Pulmonary artery endothelial cell (primary cell): ENCODE data around the gene RGS19. TPM values are rescaled to one million over a fixed set of nuclear protein-coding genes. Genes with fewer than 3 reads are reported as not detected.

ENCODE experiments used
- DNase-seq: peaks from one replicate; pipeline ENCODE4 v3.0.0-alpha.2; 2011; ENCODE audit warnings: low read depth, low spot score
- total RNA-seq: library from RNA; depleted of rRNA; stranded (reverse); fragments of >200 nt; gene quantifications from 2 replicates; pipeline ENCODE4 v1.2.3, GENCODE V29; 2014

Gene RGS19
- total RNA-seq, 1 donor from 2014 or later, result 19.1 TPM

DNA sequence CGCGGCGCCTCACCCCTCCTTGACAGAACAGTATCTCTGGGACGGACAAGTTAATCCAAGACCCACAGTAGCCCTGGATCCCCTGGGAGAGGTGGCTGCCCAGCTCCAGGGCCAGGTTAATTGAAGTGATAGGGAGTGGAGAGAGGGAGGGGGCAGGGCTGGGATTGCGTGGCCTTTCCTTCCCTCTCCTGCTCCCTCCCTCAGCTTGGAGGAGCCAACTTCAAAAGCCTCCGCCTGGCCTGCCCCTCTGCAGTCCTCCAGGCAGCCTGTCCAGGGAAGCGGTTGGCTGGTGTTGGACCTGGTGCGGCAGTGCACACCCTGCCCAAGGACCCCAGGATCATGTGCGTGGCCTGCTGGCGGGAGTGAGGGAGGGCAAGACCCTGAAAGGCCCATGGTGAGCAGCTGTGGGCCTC is 43.4 kb downstream of the RGS19 start, which contains the start of gene C20orf204:
TSS of gene C20orf204 (plus strand) at position 250 of the 413 bp plus-strand sequence. CDS start at position 392, 142 bp downstream.
- DNase-seq, result no peak

GRCh38 chr20:64035066-64035932 is 44.0 kb downstream of the RGS19 start:
- DNase-seq, result no peak

- DNase-seq, result no peak
Measured at GRCh38 chr20:64033981-64034493, 45.3 kb downstream of the RGS19 start.

GRCh38 chr20:64032706-64033624 is 46.4 kb downstream of the RGS19 start:
- DNase-seq, result no peak

- DNase-seq, result no peak
Measured at GRCh38 chr20:64031822-64032314, 47.5 kb downstream of the RGS19 start.

DNA sequence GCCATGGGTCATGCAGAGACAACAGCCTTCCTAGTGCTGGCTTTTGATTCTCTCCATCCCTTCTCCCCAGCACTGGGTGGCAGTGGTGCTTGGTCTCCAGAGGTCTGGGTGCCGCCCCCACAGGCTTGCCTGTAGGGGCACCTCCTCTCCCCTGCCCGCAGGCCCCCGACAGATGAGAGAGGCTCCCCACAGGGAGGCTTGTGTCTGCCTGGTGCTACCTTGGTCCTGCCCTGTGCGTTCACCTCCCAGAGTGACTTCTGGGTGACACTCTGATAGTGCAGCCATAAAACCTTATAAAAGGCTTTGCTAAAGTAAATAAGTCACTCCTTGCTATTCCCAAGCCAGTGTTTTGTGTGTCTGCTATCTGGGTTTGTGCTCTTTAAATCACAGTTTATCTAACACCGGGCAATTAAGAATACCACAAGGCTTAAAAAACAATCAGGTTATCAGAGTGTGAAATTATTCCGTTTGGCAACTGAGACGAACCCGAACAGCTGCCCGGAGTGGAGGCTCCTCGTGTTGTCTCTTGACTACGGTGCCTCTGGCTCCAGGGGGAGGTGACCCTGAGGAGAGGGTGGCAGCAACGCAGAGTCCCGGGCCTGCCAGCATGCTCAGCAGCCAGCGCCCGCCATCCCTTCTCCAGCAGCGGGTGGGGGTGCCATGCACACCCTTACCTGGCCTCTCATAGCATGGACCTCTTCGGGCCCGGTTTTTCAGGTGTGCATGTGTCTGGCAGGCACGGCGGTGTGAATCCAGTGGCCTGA is 48.8 kb downstream of the RGS19 start:
- no peak for DNase-seq

- DNase-seq, result no peak
Measured at GRCh38 chr20:64029293-64030117, 49.8 kb downstream of the RGS19 start.

DNA sequence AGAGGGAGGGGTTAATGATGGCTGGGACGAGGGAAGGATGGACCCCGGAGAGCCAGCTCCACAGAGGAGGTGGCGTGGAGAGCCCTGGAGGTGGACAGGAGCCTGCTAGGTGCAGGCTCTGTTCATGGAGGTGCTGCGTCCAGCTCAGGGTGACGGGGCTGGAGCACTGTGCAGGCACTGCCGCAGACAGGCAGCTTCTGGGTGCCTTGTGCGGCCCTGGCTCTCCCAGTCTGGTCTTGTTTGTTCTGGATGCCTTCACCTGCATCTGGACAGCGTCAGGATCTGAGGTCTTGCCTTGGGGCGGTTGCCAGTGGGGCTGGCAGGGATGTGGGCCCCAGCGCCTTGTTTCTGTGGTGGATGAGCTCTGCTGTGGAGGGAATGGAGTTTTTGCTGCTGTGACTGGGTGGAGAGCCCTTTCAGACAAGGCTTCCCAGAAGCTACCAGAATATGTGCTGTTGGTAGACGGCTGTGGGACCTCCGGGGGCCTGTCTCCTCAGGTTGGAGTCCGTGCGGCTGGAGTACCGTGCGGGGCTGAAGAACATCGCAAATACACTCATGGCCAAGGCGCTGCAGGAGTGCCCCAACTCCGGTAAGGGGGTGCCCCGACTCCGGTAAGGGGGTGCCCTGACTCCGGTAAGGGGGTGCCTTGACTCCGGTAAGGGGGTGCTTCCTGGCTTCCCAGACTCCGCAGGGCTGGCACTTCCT is 51.2 kb downstream of the RGS19 start:
- no peak for DNase-seq

DNA sequence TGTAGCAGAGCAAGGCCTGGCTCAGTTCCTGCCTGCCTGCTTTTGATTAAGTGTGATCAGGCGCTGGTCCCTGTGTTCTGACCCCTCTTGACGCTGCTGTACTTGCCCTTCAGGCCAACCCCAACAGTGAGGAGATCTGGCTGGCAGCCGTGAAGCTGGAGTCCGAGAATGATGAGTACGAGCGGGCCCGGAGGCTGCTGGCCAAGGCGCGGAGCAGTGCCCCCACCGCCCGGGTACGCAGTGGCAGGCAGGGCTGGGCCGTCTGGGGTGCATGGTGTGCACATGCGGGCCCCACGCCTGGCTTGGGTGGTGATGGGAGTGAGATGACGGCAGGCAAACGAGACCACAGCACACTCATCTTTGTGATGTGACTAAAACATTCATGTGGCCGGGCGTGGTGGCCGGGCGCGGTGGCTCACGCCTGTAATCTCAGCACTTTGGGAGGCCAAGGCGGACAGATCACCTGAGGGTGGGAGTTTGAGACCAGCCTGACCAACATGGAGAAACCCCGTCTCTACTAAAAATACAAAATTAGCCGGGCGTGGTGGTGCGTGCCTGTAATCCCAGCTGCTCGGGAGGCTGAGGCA is 53.4 kb downstream of the RGS19 start:
- no peak for DNase-seq

- DNase-seq, result no peak
Measured at GRCh38 chr20:64025101-64025825, 54.1 kb downstream of the RGS19 start.

GRCh38 chr20:64024141-64024990 is 55.0 kb downstream of the RGS19 start:
- no peak for DNase-seq

DNA sequence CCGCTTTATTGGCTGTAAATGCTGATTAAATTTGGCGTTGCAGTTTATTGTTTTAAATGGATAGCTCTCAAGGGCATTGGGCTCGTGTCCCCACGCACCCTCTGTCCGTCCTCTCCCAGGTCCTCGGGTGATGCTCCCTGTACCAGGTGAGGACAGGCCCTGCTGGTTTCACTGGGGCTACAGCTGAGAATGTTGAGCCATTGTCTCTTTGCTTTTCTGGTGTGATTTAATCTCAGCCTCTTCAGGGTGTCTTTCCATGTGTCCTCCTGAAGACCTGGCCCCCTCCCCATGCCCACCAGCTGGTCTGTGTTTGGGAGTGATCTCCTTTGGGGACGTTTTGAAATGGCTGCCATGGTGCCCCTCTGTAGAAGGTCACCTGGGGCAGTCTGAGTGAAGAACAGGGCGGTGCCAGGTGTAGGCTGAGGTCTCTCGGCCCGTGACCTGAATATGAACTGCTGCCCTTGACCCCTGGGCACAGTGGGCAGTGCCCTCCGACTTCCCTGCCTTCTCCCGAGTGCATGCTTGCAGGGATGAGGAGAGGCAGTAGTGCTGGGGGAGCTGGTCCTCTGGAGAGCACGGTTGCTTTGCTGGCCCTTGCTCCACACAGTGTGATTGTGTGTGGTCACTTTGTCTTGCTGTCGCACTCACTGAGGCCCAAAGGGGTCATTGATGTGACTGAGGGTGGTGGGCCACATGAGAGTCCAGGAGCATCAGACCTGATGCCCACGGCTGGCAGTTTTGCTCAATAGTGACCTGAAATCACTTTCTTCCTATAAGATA is 55.8 kb downstream of the RGS19 start:
- no peak for DNase-seq
